Measurements from ENCODE around the gene TDO2.
"Not testable (repeated sequence)": the region's sequence is repeated elsewhere in the genome, so short reads cannot be mapped to it uniquely, and the experiment has no call there.

The TDO2 gene

DNA sequence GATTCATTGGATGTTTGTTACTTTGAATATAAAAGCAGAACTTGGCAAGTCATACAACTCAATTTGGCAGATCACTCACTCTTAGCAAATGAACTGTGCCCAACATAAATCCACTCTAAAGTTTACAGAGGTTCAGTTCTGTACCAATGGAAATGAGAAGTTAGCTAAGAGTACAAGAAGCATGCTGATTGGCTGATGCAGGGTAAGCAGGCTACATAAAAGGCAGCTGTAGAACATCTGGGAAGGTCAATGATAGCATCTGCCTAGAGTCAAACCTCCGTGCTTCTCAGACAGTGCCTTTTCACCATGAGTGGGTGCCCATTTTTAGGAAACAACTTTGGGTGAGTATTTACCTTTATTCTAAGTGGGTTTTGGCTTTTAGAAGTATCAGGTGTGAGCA lies at the start of gene TDO2:
Gene TDO2, plus strand, starts transcription at position 244 of the 400 bp plus-strand sequence. Its CDS starts 63 bp downstream, at position 307.
- no peak for DNase-seq (ENCODE audit: low read depth in 2 of 2)

DNA sequence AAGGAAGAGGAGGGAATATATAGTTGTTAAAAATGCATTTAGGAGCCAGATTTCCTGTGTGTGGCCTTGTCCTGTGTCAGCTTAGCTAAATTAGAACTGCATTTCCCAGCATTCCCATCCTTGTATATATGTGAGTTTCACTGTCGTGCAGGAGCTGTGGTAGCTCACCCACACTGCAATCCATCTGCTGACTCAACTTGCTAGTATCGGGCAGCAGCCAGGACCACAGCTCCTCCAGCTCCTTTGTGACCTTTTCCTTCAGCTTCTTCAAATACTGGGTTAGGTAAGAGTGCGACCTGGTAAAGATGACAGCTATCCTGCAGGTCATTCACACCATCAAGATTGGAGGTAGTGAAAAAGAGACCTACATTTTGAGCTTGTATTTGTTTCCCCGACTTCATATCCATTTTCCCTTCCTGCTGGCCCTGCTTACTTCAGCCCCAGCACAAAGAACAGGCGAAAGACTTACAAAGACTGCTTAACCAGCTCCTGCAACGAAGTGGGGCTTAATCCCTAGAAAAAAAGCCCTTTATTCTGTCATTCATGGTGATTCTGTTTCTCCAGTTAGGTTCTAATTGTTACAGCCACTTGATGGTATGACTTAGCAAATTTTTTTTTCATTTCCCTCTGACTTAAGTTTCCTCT lies 48.8 kb upstream of the TDO2 start:
- DNase-seq (ENCODE audit: low read depth in 2 of 2) = no peak

DNA sequence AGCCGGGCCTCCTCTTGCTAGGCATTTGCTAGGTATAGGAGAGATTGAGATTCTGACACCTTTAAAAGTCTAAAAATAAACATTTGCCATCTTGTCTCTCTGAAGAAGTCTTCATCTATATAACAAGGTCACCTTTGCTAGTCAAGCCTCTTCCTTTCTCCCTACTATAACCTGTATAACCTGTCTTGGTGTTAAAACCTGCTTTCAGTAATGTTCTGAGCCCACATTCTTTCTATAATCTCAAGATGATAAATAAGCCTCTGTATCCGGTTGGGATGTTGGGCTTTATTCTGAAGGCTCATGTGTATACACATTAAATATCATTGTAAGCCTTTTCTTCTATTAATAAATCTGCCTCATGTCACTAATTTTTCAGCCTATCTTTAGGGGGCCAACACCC lies 47.6 kb upstream of the TDO2 start:
- no peak for DNase-seq (ENCODE audit: low read depth in 2 of 2)

DNA sequence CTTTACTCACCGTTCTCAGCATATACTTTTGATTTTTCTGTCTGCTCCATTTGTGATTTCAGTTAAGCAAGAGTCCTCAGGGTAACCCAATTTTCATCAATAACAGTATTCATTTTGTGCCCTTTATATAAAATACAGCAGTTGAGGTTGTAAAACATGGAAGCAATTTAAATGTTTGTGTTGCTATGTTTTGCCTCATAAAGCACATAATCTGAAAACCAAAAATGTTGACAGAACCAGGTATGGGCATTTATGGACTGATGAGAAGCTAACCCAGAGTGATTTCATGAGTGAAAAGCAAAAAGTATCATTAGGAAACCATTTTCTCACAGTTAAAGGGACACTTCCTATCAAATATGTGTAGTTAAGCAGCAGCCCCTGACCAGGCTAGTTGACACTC lies 37.3 kb upstream of the TDO2 start, which contains the start of gene ASIC5:
Gene ASIC5, minus strand, starts transcription at position 101 of the 400 bp plus-strand sequence. Its CDS starts 51 bp downstream, at position 50.
- no peak for DNase-seq (ENCODE audit: low read depth in 2 of 2)

GRCh38 chr4:155875878-155876277 lies 27.6 kb upstream of the TDO2 start:
- DNase-seq (ENCODE audit: low read depth in 2 of 2) = no peak

GRCh38 chr4:155877971-155878370 lies 25.5 kb upstream of the TDO2 start:
- DNase-seq (ENCODE audit: low read depth in 2 of 2) = no peak

DNA sequence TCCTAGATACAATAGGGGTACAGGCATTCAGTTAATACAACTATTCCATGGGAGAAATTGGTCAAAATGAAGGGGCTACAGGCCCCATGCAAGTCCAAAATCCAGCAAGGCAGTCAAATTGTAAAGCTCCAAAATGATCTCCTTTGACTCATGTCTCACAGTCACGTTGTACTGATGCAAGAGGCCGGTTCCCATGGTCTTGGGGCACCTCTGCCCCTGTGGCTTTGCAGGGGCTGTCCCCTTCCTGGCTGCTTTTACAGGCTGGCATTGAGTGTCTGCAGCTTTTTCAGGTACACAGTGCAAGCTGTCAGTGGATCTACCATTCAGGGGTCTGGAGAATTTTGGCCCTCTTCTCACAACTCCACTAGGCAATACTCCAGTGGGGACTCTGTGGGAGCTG lies 24.9 kb upstream of the TDO2 start:
- DNase-seq (ENCODE audit: low read depth in 2 of 2) = no peak

DNA sequence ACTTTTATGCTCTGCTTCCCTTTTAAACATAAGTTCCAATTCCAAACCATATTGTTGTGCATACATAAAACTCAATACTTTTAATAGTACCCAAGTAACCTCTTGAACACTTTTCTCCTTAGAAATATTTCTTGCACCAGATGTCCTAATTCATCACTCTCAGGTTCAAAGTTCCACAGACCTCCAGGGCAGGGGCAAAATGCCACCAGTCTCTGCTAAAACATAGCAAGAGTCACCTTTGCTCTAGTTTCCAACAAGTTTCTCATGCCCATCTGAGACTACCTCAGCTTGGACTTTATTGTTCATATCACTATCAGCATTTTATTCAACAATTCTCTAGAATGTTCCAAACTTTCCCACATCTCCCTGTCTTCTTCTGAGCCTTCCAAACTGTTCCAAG lies 23.7 kb upstream of the TDO2 start:
- no peak for DNase-seq (ENCODE audit: low read depth in 2 of 2)

DNA sequence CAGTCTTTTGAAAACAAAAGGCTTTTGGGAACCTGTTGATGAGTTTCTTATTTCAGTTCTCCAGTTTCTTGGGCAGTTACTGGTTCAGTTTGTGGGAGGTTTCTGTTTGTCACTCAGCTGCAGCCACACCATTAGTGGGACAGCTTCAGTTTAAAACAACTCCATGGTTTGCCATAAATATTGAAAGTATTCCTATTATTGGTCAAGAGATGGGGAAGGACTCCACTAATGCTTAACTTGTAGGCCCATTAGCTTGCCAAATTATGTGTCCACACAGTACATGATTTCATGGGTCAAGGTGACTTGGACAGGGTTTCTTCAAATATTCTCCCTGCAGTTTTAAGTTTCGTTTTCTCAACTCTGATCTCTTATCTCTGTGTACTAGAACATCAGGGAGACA lies 21.9 kb upstream of the TDO2 start:
- DNase-seq (ENCODE audit: low read depth in 2 of 2) = no peak

DNA sequence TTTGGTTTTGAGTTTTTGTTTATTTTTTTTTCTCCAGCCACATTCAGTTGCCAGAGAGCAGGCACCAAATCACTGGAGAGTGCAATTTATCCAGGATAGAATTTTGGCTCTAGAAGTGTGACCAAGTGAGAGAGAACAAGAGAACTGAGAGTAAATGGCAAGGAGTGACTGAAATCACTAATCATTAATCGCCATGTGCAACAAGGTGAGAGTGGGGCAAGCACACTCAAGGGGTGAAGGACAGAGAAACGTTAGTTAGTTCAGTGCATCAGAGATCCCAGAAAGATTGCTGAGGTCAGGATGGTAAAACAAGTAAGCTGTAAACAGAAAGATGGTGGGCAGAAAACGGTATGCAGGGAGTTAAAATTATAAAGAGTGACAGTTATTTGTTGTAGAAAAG lies 19.6 kb upstream of the TDO2 start:
- DNase-seq (ENCODE audit: low read depth in 2 of 2) = no peak

DNA sequence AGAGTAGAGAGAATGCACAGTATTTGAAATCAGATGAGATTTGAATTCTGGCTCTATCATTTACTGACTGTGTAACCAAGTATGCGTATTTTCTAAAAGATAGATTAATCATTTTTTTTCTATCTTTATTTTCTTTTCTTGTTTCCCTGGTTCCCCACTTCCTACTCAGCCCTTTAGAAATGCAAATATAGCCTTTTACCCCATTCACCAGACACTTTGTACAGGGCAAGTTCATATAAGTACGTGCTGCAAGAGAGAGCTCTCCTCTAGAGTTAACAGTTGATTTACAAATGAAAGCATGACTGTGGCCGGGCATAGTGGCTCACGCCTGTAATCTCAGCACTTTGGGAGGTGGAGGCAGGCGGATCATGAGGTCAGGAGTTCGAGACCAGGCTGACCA lies 17.8 kb upstream of the TDO2 start:
- no peak for DNase-seq (ENCODE audit: low read depth in 2 of 2)

- DNase-seq (ENCODE audit: low read depth in 2 of 2) = no peak
Observed at GRCh38 chr4:155887045-155887444, 16.5 kb upstream of the TDO2 start.

DNA sequence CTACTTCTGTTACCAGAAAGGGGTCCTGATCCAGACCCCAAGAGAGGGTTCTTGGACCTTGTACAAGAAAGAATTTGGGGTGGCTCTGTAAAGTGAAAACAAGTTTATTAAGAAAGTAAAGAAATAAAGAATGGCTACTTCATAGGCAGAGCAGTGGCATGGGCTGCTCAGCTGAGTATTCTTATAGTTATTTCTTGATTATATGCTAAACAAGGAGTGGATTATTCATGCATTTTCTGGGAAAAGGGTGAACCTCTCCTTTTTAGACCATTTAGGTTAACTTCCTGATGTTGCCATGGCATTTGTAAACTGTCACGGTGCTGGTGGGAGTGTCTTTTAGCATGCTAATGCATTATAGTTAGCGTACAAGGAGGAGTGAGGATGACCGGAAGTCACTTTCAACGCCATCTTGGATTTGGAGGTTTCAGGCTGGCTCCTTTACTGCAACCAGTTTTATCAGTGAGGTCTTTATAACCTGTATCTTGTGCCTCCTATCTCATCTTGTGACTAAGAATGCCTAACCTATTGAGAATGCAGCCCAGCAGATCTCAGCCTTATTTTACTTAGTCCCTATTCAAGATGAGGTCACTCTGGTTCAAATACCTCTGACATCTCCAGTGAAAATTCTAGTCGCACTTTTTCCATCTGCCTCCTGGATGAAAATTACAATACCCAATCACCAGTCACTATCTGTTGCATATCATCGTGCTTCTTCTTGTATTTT lies 15.5 kb upstream of the TDO2 start:
- no peak for DNase-seq (ENCODE audit: low read depth in 2 of 2)

GRCh38 chr4:155889031-155889793 lies 14.3 kb upstream of the TDO2 start:
- DNase-seq (ENCODE audit: low read depth in 2 of 2) = no peak

DNA sequence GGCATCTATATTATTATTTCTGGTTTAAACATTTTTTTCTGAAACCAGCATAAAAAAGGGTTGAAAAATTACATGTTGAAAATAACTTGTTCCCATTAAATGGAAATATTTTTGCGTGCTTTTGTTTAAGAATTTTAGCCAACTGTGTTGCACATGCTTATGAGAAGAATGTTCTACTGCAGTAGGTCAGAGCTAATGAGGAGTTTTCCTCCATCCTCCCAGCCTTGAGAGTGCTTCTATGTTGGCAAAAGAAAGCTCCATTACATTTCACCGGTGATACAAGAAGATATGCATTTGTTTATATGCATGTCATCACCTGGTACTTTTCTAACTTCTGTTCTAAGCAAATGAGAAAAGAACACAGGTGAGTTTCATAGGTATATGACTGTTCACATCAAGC lies 13.6 kb upstream of the TDO2 start:
- DNase-seq (ENCODE audit: low read depth in 2 of 2) = no peak

GRCh38 chr4:155891058-155891457 lies 12.4 kb upstream of the TDO2 start:
- DNase-seq (ENCODE audit: low read depth in 2 of 2) = no peak

DNA sequence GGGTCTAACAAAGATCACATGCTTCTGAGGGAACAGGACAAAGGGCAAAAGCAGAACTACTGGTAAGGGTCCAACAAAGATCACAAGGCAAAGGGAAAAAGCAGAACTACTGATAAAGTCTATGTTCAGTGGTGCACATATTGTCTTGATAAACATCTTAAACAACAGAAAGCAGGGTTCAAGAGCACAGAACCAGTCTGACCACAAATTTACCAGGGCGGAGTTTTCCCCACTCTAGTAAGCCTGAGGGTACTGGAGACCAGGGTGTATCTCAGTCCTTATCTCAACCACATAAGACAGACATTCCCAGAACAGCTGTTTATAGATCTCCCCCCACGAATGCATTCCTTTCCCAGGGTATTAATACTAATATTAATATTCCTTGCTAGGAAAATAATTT lies 5.1 kb upstream of the TDO2 start:
- not testable (repeated sequence) for DNase-seq (ENCODE audit: low read depth in 2 of 2)

DNA sequence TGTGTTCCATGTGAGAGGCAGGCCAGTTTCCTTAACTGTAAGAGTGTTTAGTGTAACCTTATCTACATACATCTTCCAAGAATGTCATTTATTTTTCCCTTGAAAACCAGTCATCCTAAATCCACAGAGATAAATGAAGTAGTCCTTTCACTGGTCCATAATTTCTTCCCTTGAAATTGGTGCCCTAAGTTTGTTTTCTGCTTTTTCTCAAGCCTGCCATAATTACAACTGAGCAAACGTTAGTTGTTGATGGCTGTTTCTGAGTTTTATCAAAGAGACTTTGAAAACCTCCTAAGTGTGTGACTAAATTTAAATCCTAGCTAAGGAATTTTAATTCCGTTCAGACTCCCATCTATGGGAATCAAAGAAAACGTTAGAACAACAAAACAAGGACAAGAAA lies 3.6 kb upstream of the TDO2 start:
- no peak for DNase-seq (ENCODE audit: low read depth in 2 of 2)

DNA sequence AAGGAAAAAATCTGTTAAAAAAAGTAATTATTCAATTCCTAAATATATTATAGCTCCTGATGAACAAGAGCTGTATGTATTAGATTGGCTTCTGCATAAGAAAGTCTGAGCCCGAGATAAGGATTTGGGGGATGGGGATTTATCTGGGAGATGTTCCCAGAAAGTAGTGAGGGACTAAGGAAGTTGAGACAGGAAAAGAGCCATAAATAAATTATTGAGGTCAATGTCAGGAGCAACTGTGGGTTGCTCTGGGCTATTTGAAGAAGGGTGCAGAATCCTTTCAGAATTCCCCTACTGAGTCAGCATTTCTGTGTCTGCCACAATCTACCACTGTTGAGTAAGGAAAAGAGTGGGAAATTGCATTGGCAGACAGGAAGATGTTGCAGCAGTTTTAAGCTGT lies 3.1 kb upstream of the TDO2 start:
- no peak for DNase-seq (ENCODE audit: low read depth in 2 of 2)

DNA sequence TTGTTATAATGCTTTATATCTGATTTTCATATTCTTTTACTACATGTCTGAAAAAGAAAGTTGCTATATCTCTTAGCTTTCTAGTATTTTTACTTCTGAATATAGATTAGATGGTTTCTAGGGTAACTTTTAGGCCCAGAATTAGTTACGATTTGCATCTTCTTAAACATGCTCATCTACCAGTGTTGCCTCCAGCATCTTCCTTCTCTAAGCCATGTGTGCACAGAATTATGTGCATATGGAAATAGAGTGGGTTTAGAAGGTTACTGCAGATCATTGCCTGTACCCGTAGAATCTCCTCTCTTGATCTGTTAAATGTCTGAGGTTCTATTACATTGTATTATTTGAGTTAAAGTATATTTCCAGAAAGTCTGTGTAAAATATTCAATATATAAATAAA lies 2.5 kb upstream of the TDO2 start:
- DNase-seq (ENCODE audit: low read depth in 2 of 2) = no peak

DNA sequence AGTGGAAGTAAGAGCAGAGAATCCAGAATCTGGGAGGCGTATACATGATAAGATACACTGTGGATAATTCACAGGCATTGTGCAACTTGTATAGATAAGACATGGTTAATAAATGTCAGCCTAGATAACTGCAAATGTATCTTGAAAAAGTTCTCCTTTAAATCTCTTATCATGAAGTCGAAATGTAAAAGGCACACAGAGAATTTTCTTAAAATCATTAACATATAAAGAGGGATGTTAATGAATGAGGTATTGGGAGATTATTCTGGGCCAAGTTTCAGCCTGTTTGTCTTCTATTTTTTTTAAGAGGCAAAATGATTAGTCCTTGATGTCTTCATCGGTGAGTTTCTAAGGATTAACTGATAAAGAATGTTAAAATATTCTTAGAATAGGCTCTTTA lies 835 bp downstream of the TDO2 start:
- DNase-seq (ENCODE audit: low read depth in 2 of 2) = no peak

- DNase-seq (ENCODE audit: low read depth in 2 of 2) = no peak
Observed at GRCh38 chr4:155906554-155907247, 3.2 kb downstream of the TDO2 start.
